Measurements from ENCODE around the gene C1QTNF6. TPM values are rescaled to one million over a fixed set of nuclear protein-coding genes. Genes with fewer than 3 reads are reported as not detected.

The C1QTNF6 gene
- total RNA-seq, 1 experiment from 2014 or later, result 15.2 TPM

DNA sequence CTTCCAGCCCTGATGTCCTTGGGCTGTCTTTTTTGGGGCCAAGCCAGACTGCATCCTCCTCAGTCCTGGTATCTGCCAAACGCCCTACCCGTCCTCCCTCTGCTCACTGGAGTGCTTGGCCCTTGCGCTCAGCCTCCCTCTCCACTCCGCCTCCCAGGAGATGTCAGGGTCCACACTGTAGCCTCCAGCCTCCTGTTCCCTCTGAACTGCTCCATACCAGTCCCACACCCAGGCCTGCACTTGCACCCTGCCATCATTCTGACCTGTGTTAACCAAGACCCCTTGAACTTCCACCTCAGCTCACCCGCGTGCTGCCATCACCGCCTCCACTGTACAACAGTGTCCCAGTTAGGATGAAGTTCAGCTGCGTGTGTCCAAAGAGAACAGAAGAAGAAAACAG lies 32.1 kb downstream of the C1QTNF6 start:
- Histone ChIP-seq H4K20me1 (ENCODE audit: insufficient read depth) (no peaks in the 10 kb centered on the region), H3K4me3 (replicated peaks in 1 of 2; ENCODE audit: low read depth in 1 of 2, low read length in 2 of 2) (no peak overlapping the region), H3K9me2 (ENCODE audit: insufficient read depth) (no peaks in the 10 kb centered on the region), H3K27ac (ENCODE audit: low read depth, low read length) (no peak overlapping the region; the same call in 1 of the 2 replicates), H3K27me3 (ENCODE audit: insufficient read depth, low read length) (no peaks in the 10 kb centered on the region), H3K9ac (ENCODE audit: low read length) (no peak overlapping the region), H3K36me3 (ENCODE audit: control insufficient read depth in 1 of 2, insufficient read depth in 2 of 2, low read length in 2 of 2) (no peaks in the 10 kb centered on the region), H3K4me1 (ENCODE audit: control insufficient read depth in 1 of 2, insufficient read depth in 2 of 2, low read length in 2 of 2) (peaks cover 23 to 45% of the 10 kb centered on the region in 2 experiments), H2AFZ (ENCODE audit: low read depth, low read length, poor library complexity, severe bottlenecking) (no peak overlapping the region), H3K79me2 (ENCODE audit: insufficient read depth, low read length) (no peaks in the 10 kb centered on the region), H3K9me3 (ENCODE audit: control insufficient read depth in 1 of 2, insufficient read depth in 1 of 2, low read depth in 1 of 2, low read length in 2 of 2) (peaks cover 0 to 5% of the 10 kb centered on the region in 2 experiments; a peak in 1 of 4 replicates), H3K4me2 (ENCODE audit: low read length) (peak overlapping the region; percentile 64)
- ChIA-PET CTCF (no interaction called here), POLR2A (no interaction called here), RAD21 (ENCODE audit: low non-redundant PET in 1 of 2, low total read pairs in 2 of 2, uncharacterized antibody in 2 of 2, unreplicated experiment in 2 of 2) (no interaction called here)
- BruUV-seq (replicated peaks), result no TSS peak
- intact Hi-C loops (cut with micrococcal nuclease), result no loop called here
- DNase-seq (ENCODE audit: low read depth, low spot score), result no peak
- TF ChIP-seq EZH2phosphoT487 (IDR thresholded peaks at IDR 0.05; ENCODE audit: borderline replicate concordance), result no peak
- no peak for TF ChIP-seq SP1 (IDR thresholded peaks at IDR 0.05; ENCODE audit: low read depth)
- no peak for TF ChIP-seq JUND (IDR thresholded peaks at IDR 0.05)
- no peak for TF ChIP-seq POLR2A (IDR thresholded peaks at IDR 0.05; ENCODE audit: borderline replicate concordance, extremely low read depth, insufficient read depth, insufficient read length)
- TF ChIP-seq CEBPB (IDR thresholded peaks at IDR 0.05; ENCODE audit: low read depth), result no peak
- TF ChIP-seq, protein P1, sequence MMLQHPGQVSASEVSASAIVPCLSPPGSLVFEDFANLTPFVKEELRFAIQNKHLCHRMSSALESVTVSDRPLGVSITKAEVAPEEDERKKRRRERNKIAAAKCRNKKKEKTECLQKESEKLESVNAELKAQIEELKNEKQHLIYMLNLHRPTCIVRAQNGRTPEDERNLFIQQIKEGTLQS (IDR thresholded peaks at IDR 0.05), result no peak
- TF ChIP-seq SRF (IDR thresholded peaks at IDR 0.05; ENCODE audit: low read depth), result no peak
- no peak for TF ChIP-seq ELF1 (IDR thresholded peaks at IDR 0.05; ENCODE audit: borderline replicate concordance, low read depth)
- TF ChIP-seq, protein P2, sequence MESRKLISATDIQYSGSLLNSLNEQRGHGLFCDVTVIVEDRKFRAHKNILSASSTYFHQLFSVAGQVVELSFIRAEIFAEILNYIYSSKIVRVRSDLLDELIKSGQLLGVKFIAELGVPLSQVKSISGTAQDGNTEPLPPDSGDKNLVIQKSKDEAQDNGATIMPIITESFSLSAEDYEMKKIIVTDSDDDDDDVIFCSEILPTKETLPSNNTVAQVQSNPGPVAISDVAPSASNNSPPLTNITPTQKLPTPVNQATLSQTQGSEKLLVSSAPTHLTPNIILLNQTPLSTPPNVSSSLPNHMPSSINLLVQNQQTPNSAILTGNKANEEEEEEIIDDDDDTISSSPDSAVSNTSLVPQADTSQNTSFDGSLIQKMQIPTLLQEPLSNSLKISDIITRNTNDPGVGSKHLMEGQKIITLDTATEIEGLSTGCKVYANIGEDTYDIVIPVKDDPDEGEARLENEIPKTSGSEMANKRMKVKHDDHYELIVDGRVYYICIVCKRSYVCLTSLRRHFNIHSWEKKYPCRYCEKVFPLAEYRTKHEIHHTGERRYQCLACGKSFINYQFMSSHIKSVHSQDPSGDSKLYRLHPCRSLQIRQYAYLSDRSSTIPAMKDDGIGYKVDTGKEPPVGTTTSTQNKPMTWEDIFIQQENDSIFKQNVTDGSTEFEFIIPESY (IDR thresholded peaks at IDR 0.05; ENCODE audit: extremely low read depth, insufficient replicate concordance, low read length), result no peak
- TF ChIP-seq TCF7L2 (IDR thresholded peaks at IDR 0.05; ENCODE audit: borderline replicate concordance, extremely low read depth, insufficient read depth, insufficient read length), result no peak
- TF ChIP-seq ZFX (IDR thresholded peaks at IDR 0.05), result no peak
- no peak for TF ChIP-seq FOSL1 (IDR thresholded peaks at IDR 0.05; ENCODE audit: low read depth)
- TF ChIP-seq, protein P3, sequence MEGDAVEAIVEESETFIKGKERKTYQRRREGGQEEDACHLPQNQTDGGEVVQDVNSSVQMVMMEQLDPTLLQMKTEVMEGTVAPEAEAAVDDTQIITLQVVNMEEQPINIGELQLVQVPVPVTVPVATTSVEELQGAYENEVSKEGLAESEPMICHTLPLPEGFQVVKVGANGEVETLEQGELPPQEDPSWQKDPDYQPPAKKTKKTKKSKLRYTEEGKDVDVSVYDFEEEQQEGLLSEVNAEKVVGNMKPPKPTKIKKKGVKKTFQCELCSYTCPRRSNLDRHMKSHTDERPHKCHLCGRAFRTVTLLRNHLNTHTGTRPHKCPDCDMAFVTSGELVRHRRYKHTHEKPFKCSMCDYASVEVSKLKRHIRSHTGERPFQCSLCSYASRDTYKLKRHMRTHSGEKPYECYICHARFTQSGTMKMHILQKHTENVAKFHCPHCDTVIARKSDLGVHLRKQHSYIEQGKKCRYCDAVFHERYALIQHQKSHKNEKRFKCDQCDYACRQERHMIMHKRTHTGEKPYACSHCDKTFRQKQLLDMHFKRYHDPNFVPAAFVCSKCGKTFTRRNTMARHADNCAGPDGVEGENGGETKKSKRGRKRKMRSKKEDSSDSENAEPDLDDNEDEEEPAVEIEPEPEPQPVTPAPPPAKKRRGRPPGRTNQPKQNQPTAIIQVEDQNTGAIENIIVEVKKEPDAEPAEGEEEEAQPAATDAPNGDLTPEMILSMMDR (IDR thresholded peaks at IDR 0.05 in 2 of 3, conservative IDR thresholded peaks at IDR 0.05 in 1 of 3; ENCODE audit: borderline replicate concordance in 1 of 3, insufficient read depth in 1 of 3, low read depth in 2 of 3, low read length in 2 of 3), result no peak
- TF ChIP-seq RAD21 (IDR thresholded peaks at IDR 0.05; ENCODE audit: low read depth), result no peak
- no peak for TF ChIP-seq EGR1 (IDR thresholded peaks at IDR 0.05; ENCODE audit: low read depth)
- no peak for TF ChIP-seq CBX3 (IDR thresholded peaks at IDR 0.05; ENCODE audit: low read depth)
- TF ChIP-seq POLR2AphosphoS5 (IDR thresholded peaks at IDR 0.05; ENCODE audit: low read depth, low read length), result no peak
- TF ChIP-seq YY1 (IDR thresholded peaks at IDR 0.05; ENCODE audit: extremely low read depth, insufficient replicate concordance, low read depth, low read length), result no peak
- no peak for TF ChIP-seq ZNF274 (IDR thresholded peaks at IDR 0.05; ENCODE audit: low read depth, low read length)
- ATAC-seq, result no peak

Measured in HCT116 (cell line).